WTC11 (cell line): ENCODE results near the gene PIP4P1. TPM values are rescaled to one million over a fixed set of nuclear protein-coding genes. Genes with fewer than 3 reads are reported as not detected.

Source experiments
- ATAC-seq: fragments of 200-7000 bp; cut with Tn5 transposase; 2 replicates; pipeline ENCODE4 v1.10.0; 2021; ENCODE audit warnings: mild to moderate bottlenecking, moderate library complexity
- CTCF ChIA-PET: fragments of 300-600 bp; sonication (Branson Sonifier 250); formaldehyde crosslinking; loops from one replicate; lab custom pipeline; 2021; ENCODE audit warnings: antibody characterized with exemption; lab: Charles Lee
- POLR2A ChIA-PET: fragments of 350-600 bp; sonication (Branson Sonifier 250); formaldehyde crosslinking; loops from one replicate; lab custom pipeline; 2021; ENCODE audit warnings: antibody characterized with exemption; lab: Charles Lee
- DNase-seq: peaks from one replicate; pipeline ENCODE4 v3.0.0; 2021; ENCODE audit warnings: low spot score
- H3K27ac Mint-ChIP-seq: 2 replicates; pipeline ENCODE4 v1.8.0; 2021; ENCODE audit warnings: mixed read lengths
- H3K27me3 Mint-ChIP-seq: 2 replicates; pipeline ENCODE4 v1.8.0; 2021; ENCODE audit warnings: low read depth, mild to moderate bottlenecking, moderate library complexity, mixed read lengths
- H3K36me3 Mint-ChIP-seq: 2 replicates; pipeline ENCODE4 v1.8.0; 2021; ENCODE audit warnings: mixed read lengths
- H3K4me1 Mint-ChIP-seq: 2 replicates; pipeline ENCODE4 v1.8.0; 2022; ENCODE audit warnings: mixed read lengths
- H3K4me3 Mint-ChIP-seq: 2 replicates; pipeline ENCODE4 v1.8.0; 2021; ENCODE audit warnings: mild to moderate bottlenecking, moderate library complexity, mixed read lengths
- H3K9me3 Mint-ChIP-seq: 2 replicates; pipeline ENCODE4 v1.8.0; 2021; ENCODE audit warnings: mixed read lengths
- ATF2 ChIP-seq: sonication (generic); formaldehyde crosslinking; IDR thresholded peaks from 2 replicates; pipeline ENCODE4 v1.8.1; 2022; ENCODE audit warnings: low read depth, missing genetic modification reagents, borderline replicate concordance
- CBFB ChIP-seq: sonication (generic); formaldehyde crosslinking; IDR thresholded peaks from 2 replicates; pipeline ENCODE4 v1.8.1; 2022; ENCODE audit warnings: mild to moderate bottlenecking, low read depth, missing genetic modification reagents
- IRF2 ChIP-seq: sonication (generic); formaldehyde crosslinking; IDR thresholded peaks from 2 replicates; pipeline ENCODE4 v1.8.0; 2022; ENCODE audit warnings: low read depth, missing genetic modification reagents, borderline replicate concordance
- OVOL2 ChIP-seq: fragments of 250-450 bp; sonication (Bioruptor Pico); IDR thresholded peaks from 2 replicates; pipeline ENCODE4 v1.9.0; 2021; ENCODE audit warnings: mild to moderate bottlenecking, borderline replicate concordance
- PRRX2 ChIP-seq: fragments of 250-450 bp; sonication (Bioruptor Pico); IDR thresholded peaks from 2 replicates; pipeline ENCODE4 v1.8.0; 2021; ENCODE audit warnings: mild to moderate bottlenecking
- RORB ChIP-seq: fragments of 250-450 bp; sonication (Bioruptor Pico); IDR thresholded peaks from 2 replicates; pipeline ENCODE4 v1.9.0; 2021; ENCODE audit warnings: mild to moderate bottlenecking
- SOX15 ChIP-seq: fragments of 250-450 bp; sonication (Bioruptor Pico); IDR thresholded peaks from 2 replicates; pipeline ENCODE4 v1.9.0; 2021; ENCODE audit warnings: mild to moderate bottlenecking
- TEAD1 ChIP-seq: sonication (generic); formaldehyde crosslinking; IDR thresholded peaks from 2 replicates; pipeline ENCODE4 v1.8.0; 2022; ENCODE audit warnings: mild to moderate bottlenecking, missing genetic modification reagents
- USF1 ChIP-seq: sonication (generic); formaldehyde crosslinking; IDR thresholded peaks from 2 replicates; pipeline ENCODE4 v1.8.0; 2022; ENCODE audit warnings: mild to moderate bottlenecking, missing genetic modification reagents
- ZBTB21 ChIP-seq: sonication (generic); formaldehyde crosslinking; IDR thresholded peaks from 2 replicates; pipeline ENCODE4 v1.8.1; 2023; ENCODE audit warnings: mild to moderate bottlenecking, missing genetic modification reagents, borderline replicate concordance
- ZNF396 ChIP-seq: fragments of 250-450 bp; sonication (Bioruptor Pico); IDR thresholded peaks from 2 replicates; pipeline ENCODE4 v1.8.0; 2021; ENCODE audit warnings: mild to moderate bottlenecking, moderate library complexity, borderline replicate concordance
- ZNF512 ChIP-seq: sonication (generic); formaldehyde crosslinking; IDR thresholded peaks from 2 replicates; pipeline ENCODE4 v1.8.1; 2022; ENCODE audit warnings: missing genetic modification reagents, borderline replicate concordance
- ZNF671 ChIP-seq: fragments of 250-450 bp; sonication (Bioruptor Pico); IDR thresholded peaks from 2 replicates; pipeline ENCODE4 v1.8.0; 2021; ENCODE audit warnings: mild to moderate bottlenecking
- total RNA-seq: library from RNA; stranded (reverse); gene quantifications from 3 replicates; pipeline ENCODE4 v1.2.3, GENCODE V29; 2021
- TF ChIP-seq, protein P1 (sequence below): sonication (generic); formaldehyde crosslinking; IDR thresholded peaks from 2 replicates; pipeline ENCODE4 v1.8.1; 2023; ENCODE audit warnings: mild to moderate bottlenecking, missing genetic modification reagents
- TF ChIP-seq, protein P2 (sequence below): sonication (generic); formaldehyde crosslinking; IDR thresholded peaks from 2 replicates; pipeline ENCODE4 v1.8.1; 2023; ENCODE audit warnings: mild to moderate bottlenecking, moderate library complexity, missing genetic modification reagents
- TF ChIP-seq, protein P3 (sequence below): sonication (generic); formaldehyde crosslinking; IDR thresholded peaks from 2 replicates; pipeline ENCODE4 v1.8.1; 2022; ENCODE audit warnings: mild to moderate bottlenecking, moderate library complexity, missing genetic modification reagents
- TF ChIP-seq, protein P4 (sequence below): fragments of 250-450 bp; sonication (Bioruptor Pico); IDR thresholded peaks from 2 replicates; pipeline ENCODE4 v1.9.0; 2021; ENCODE audit warnings: mild to moderate bottlenecking

PIP4P1 gene
- total RNA-seq, 1 experiment from 2014 or later = 34.1 TPM

DNA sequence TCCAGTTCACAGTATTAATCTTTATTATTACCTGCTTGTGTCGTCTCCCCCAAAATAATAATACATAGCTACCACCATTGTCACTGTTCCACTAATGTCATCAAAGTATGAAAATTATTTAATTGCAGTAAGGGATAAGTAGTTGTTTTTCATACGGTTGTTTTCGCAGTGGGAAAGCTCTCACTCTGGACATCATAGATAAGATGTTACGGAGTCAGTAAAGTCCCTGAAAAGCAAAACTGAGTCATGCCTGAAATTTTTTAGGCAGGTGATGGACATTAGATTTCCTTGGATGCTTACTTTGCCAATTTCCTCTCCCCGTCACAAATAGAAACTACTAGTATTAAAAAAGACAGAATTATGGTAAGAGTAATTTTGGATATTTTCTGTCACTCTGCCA, 21.1 kb upstream of the PIP4P1 start:
- DNase-seq (no peak), ATAC-seq (no peak)
- peaks cover 30% of the 10 kb centered on the region for H3K4me1 Mint-ChIP-seq
- peaks cover 3% of the 10 kb centered on the region for H3K36me3 Mint-ChIP-seq
- POLR2A ChIA-PET = no interaction called here
- TF ChIP-seq SOX15 (no peak), OVOL2 (no peak), ZNF396 (CRISPR knock-in tag) (no peak)
- TF ChIP-seq, protein P1, sequence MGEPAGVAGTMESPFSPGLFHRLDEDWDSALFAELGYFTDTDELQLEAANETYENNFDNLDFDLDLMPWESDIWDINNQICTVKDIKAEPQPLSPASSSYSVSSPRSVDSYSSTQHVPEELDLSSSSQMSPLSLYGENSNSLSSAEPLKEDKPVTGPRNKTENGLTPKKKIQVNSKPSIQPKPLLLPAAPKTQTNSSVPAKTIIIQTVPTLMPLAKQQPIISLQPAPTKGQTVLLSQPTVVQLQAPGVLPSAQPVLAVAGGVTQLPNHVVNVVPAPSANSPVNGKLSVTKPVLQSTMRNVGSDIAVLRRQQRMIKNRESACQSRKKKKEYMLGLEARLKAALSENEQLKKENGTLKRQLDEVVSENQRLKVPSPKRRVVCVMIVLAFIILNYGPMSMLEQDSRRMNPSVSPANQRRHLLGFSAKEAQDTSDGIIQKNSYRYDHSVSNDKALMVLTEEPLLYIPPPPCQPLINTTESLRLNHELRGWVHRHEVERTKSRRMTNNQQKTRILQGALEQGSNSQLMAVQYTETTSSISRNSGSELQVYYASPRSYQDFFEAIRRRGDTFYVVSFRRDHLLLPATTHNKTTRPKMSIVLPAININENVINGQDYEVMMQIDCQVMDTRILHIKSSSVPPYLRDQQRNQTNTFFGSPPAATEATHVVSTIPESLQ (CRISPR knock-in tag) = no peak
- no peak overlapping the region for H3K27ac Mint-ChIP-seq
- CTCF ChIA-PET = no interaction called here
- H3K9me3 Mint-ChIP-seq = peaks cover 6% of the 10 kb centered on the region; the same call in 1 of the 2 replicates
- no peak overlapping the region for H3K4me3 Mint-ChIP-seq
- no peaks in the 10 kb centered on the region for H3K27me3 Mint-ChIP-seq

- no peak overlapping the region for H3K27ac Mint-ChIP-seq
Measured at GRCh38 chr14:20478894-20479293, 17.7 kb upstream of the PIP4P1 start.

GRCh38 chr14:20477211-20477876, 16.1 kb upstream of the PIP4P1 start:
- H3K9me3 Mint-ChIP-seq = no peaks in the 10 kb centered on the region
- DNase-seq = no peak
- no peak overlapping the region for H3K4me3 Mint-ChIP-seq
- peaks cover 52% of the 10 kb centered on the region for H3K36me3 Mint-ChIP-seq
- no peak overlapping the region; the same call in 1 of the 2 replicates for H3K27ac Mint-ChIP-seq
- TF ChIP-seq ZNF512 (CRISPR knock-in tag) = no peak
- no peak for TF ChIP-seq IRF2 (CRISPR knock-in tag)
- TF ChIP-seq PRRX2 = no peak
- TF ChIP-seq ZBTB21 (CRISPR knock-in tag) = no peak
- no peak for TF ChIP-seq RORB (CRISPR knock-in tag)
- TF ChIP-seq CBFB (CRISPR knock-in tag) = no peak
- TF ChIP-seq, protein P2, sequence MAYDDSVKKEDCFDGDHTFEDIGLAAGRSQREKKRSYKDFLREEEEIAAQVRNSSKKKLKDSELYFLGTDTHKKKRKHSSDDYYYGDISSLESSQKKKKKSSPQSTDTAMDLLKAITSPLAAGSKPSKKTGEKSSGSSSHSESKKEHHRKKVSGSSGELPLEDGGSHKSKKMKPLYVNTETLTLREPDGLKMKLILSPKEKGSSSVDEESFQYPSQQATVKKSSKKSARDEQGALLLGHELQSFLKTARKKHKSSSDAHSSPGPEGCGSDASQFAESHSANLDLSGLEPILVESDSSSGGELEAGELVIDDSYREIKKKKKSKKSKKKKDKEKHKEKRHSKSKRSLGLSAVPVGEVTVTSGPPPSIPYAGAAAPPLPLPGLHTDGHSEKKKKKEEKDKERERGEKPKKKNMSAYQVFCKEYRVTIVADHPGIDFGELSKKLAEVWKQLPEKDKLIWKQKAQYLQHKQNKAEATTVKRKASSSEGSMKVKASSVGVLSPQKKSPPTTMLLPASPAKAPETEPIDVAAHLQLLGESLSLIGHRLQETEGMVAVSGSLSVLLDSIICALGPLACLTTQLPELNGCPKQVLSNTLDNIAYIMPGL (CRISPR knock-in tag) = no peak
- no peak for TF ChIP-seq USF1 (CRISPR knock-in tag)
- TF ChIP-seq, protein P3, sequence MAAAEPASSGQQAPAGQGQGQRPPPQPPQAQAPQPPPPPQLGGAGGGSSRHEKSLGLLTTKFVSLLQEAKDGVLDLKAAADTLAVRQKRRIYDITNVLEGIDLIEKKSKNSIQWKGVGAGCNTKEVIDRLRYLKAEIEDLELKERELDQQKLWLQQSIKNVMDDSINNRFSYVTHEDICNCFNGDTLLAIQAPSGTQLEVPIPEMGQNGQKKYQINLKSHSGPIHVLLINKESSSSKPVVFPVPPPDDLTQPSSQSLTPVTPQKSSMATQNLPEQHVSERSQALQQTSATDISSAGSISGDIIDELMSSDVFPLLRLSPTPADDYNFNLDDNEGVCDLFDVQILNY (CRISPR knock-in tag) = no peak
- TF ChIP-seq ZNF671 (CRISPR knock-in tag) = no peak
- TF ChIP-seq, all 79 proteins: peak for 0
- peaks cover 11% of the 10 kb centered on the region for H3K4me1 Mint-ChIP-seq
- CTCF ChIA-PET = no interaction called here
- POLR2A ChIA-PET = no interaction called here
- no peaks in the 10 kb centered on the region for H3K27me3 Mint-ChIP-seq
- no peak for ATAC-seq

More at GRCh38 chr14:20478894-20479293, 17.7 kb upstream of the PIP4P1 start:
- DNase-seq (no peak), ATAC-seq (no peak)
- H3K27me3 Mint-ChIP-seq = no peaks in the 10 kb centered on the region
- H3K4me1 Mint-ChIP-seq = peaks cover 12% of the 10 kb centered on the region
- TF ChIP-seq, protein P4, sequence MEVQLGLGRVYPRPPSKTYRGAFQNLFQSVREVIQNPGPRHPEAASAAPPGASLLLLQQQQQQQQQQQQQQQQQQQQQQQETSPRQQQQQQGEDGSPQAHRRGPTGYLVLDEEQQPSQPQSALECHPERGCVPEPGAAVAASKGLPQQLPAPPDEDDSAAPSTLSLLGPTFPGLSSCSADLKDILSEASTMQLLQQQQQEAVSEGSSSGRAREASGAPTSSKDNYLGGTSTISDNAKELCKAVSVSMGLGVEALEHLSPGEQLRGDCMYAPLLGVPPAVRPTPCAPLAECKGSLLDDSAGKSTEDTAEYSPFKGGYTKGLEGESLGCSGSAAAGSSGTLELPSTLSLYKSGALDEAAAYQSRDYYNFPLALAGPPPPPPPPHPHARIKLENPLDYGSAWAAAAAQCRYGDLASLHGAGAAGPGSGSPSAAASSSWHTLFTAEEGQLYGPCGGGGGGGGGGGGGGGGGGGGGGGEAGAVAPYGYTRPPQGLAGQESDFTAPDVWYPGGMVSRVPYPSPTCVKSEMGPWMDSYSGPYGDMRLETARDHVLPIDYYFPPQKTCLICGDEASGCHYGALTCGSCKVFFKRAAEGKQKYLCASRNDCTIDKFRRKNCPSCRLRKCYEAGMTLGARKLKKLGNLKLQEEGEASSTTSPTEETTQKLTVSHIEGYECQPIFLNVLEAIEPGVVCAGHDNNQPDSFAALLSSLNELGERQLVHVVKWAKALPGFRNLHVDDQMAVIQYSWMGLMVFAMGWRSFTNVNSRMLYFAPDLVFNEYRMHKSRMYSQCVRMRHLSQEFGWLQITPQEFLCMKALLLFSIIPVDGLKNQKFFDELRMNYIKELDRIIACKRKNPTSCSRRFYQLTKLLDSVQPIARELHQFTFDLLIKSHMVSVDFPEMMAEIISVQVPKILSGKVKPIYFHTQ (CRISPR knock-in tag) = no peak
- TF ChIP-seq IRF2 (CRISPR knock-in tag) = no peak
- TF ChIP-seq TEAD1 (CRISPR knock-in tag) = no peak
- no peak for TF ChIP-seq ATF2 (CRISPR knock-in tag)
- POLR2A ChIA-PET = interaction anchor here (1.3 kb wide), 1 partner anchor 9 kb away, joined by 3 read pairs; the partner anchor contains the start of gene PNP
- H3K4me3 Mint-ChIP-seq = no peak overlapping the region
- H3K9me3 Mint-ChIP-seq = no peaks in the 10 kb centered on the region
- peaks cover 38% of the 10 kb centered on the region for H3K36me3 Mint-ChIP-seq
- CTCF ChIA-PET = no interaction called here
